ENCODE measurements around the gene FIBCD1.

DNA sequence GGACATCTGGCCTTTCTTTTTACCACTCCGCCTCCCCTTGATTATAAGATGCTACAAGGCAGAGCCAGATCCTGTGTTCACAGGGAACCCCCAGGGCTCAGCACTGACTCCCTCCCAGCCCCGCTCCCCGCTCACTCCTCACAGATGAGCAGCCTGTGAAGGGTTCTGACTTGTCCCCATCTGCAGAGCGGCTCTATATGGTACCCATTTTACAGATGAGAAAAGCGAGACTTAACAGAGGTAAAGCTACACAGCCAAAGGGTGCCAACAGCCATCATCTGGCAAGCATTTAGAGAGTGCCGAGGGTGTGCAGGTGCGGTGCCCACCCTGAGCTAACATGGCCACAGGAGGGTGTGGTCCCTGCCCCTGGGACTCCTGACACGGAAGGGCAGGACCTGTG is 18.8 kb downstream of the FIBCD1 start:
- TF ChIP-seq POLR2A (IDR thresholded peaks at IDR 0.05) = no peak
- TF ChIP-seq, protein P1, sequence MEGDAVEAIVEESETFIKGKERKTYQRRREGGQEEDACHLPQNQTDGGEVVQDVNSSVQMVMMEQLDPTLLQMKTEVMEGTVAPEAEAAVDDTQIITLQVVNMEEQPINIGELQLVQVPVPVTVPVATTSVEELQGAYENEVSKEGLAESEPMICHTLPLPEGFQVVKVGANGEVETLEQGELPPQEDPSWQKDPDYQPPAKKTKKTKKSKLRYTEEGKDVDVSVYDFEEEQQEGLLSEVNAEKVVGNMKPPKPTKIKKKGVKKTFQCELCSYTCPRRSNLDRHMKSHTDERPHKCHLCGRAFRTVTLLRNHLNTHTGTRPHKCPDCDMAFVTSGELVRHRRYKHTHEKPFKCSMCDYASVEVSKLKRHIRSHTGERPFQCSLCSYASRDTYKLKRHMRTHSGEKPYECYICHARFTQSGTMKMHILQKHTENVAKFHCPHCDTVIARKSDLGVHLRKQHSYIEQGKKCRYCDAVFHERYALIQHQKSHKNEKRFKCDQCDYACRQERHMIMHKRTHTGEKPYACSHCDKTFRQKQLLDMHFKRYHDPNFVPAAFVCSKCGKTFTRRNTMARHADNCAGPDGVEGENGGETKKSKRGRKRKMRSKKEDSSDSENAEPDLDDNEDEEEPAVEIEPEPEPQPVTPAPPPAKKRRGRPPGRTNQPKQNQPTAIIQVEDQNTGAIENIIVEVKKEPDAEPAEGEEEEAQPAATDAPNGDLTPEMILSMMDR (IDR thresholded peaks at IDR 0.05) = no peak
